ENCODE data around the gene GRIA4.

The GRIA4 gene

GRCh38 chr11:105713696-105714095 is 103.8 kb downstream of the GRIA4 start:
- TF ChIP-seq GATA1 (IDR thresholded peaks at IDR 0.05; ENCODE audit: low read depth, low read length) (no peak), POLR2A (IDR thresholded peaks at IDR 0.05; ENCODE audit: low read length) (no peak)
- DNase-seq, result no peak

GRCh38 chr11:105718641-105719040 is 108.8 kb downstream of the GRIA4 start:
- no peak for TF ChIP-seq POLR2A (IDR thresholded peaks at IDR 0.05; ENCODE audit: low read length)
- TF ChIP-seq GATA1 (IDR thresholded peaks at IDR 0.05; ENCODE audit: low read depth, low read length), result no peak
- DNase-seq, result no peak

- TF ChIP-seq GATA1 (IDR thresholded peaks at IDR 0.05; ENCODE audit: low read depth, low read length) (no peak), POLR2A (IDR thresholded peaks at IDR 0.05; ENCODE audit: low read length) (no peak)
- no peak for DNase-seq
These were observed 109.4 kb downstream of the GRIA4 start for GRCh38 chr11:105719073-105719822.

GRCh38 chr11:105720096-105720495 is 110.2 kb downstream of the GRIA4 start:
- TF ChIP-seq POLR2A (IDR thresholded peaks at IDR 0.05; ENCODE audit: low read length), result no peak
- TF ChIP-seq GATA1 (IDR thresholded peaks at IDR 0.05; ENCODE audit: low read depth, low read length), result no peak
- DNase-seq, result no peak

- no peak for TF ChIP-seq GATA1 (IDR thresholded peaks at IDR 0.05; ENCODE audit: low read depth, low read length)
- no peak for TF ChIP-seq POLR2A (IDR thresholded peaks at IDR 0.05; ENCODE audit: low read length)
- DNase-seq, result no peak
These were observed 113.4 kb downstream of the GRIA4 start for GRCh38 chr11:105723269-105723668.

GRCh38 chr11:105732611-105733010 is 122.7 kb downstream of the GRIA4 start:
- TF ChIP-seq GATA1 (IDR thresholded peaks at IDR 0.05; ENCODE audit: low read depth, low read length) (no peak), POLR2A (IDR thresholded peaks at IDR 0.05; ENCODE audit: low read length) (no peak)
- DNase-seq, result no peak

- no peak for TF ChIP-seq GATA1 (IDR thresholded peaks at IDR 0.05; ENCODE audit: low read depth, low read length)
- no peak for TF ChIP-seq POLR2A (IDR thresholded peaks at IDR 0.05; ENCODE audit: low read length)
- no peak for DNase-seq
These were observed 124.6 kb downstream of the GRIA4 start for GRCh38 chr11:105734426-105734825.

GRCh38 chr11:105738251-105738650 is 128.4 kb downstream of the GRIA4 start:
- no peak for DNase-seq
- no peak for TF ChIP-seq GATA1 (IDR thresholded peaks at IDR 0.05; ENCODE audit: low read depth, low read length)
- no peak for TF ChIP-seq POLR2A (IDR thresholded peaks at IDR 0.05; ENCODE audit: low read length)

GRCh38 chr11:105738986-105739795 is 129.3 kb downstream of the GRIA4 start:
- TF ChIP-seq GATA1 (IDR thresholded peaks at IDR 0.05; ENCODE audit: low read depth, low read length), result no peak
- no peak for TF ChIP-seq POLR2A (IDR thresholded peaks at IDR 0.05; ENCODE audit: low read length)
- no peak for DNase-seq

- TF ChIP-seq POLR2A (IDR thresholded peaks at IDR 0.05; ENCODE audit: low read length) (no peak), GATA1 (IDR thresholded peaks at IDR 0.05; ENCODE audit: low read depth, low read length) (no peak)
- no peak for DNase-seq
These were observed 130.5 kb downstream of the GRIA4 start for GRCh38 chr11:105740164-105740903.

GRCh38 chr11:105741488-105742020 is 131.7 kb downstream of the GRIA4 start:
- TF ChIP-seq GATA1 (IDR thresholded peaks at IDR 0.05; ENCODE audit: low read depth, low read length), result no peak
- no peak for TF ChIP-seq POLR2A (IDR thresholded peaks at IDR 0.05; ENCODE audit: low read length)
- DNase-seq, result no peak

- no peak for DNase-seq
- TF ChIP-seq POLR2A (IDR thresholded peaks at IDR 0.05; ENCODE audit: low read length), result no peak
- no peak for TF ChIP-seq GATA1 (IDR thresholded peaks at IDR 0.05; ENCODE audit: low read depth, low read length)
These were observed 144.4 kb downstream of the GRIA4 start for GRCh38 chr11:105754260-105754659.

GRCh38 chr11:105754716-105755115 is 144.8 kb downstream of the GRIA4 start:
- no peak for TF ChIP-seq GATA1 (IDR thresholded peaks at IDR 0.05; ENCODE audit: low read depth, low read length)
- no peak for TF ChIP-seq POLR2A (IDR thresholded peaks at IDR 0.05; ENCODE audit: low read length)
- DNase-seq, result no peak

- no peak for TF ChIP-seq GATA1 (IDR thresholded peaks at IDR 0.05; ENCODE audit: low read depth, low read length)
- TF ChIP-seq POLR2A (IDR thresholded peaks at IDR 0.05; ENCODE audit: low read length), result no peak
- DNase-seq, result no peak
These were observed 147.2 kb downstream of the GRIA4 start for GRCh38 chr11:105757107-105757506.

All from erythroblast (primary cell).